ENCODE measurements around the gene TBRG4.
"Not testable (repeated sequence)": the region's sequence is repeated elsewhere in the genome, so short reads cannot be mapped to it uniquely, and the experiment has no call there.

The TBRG4 gene

DNA sequence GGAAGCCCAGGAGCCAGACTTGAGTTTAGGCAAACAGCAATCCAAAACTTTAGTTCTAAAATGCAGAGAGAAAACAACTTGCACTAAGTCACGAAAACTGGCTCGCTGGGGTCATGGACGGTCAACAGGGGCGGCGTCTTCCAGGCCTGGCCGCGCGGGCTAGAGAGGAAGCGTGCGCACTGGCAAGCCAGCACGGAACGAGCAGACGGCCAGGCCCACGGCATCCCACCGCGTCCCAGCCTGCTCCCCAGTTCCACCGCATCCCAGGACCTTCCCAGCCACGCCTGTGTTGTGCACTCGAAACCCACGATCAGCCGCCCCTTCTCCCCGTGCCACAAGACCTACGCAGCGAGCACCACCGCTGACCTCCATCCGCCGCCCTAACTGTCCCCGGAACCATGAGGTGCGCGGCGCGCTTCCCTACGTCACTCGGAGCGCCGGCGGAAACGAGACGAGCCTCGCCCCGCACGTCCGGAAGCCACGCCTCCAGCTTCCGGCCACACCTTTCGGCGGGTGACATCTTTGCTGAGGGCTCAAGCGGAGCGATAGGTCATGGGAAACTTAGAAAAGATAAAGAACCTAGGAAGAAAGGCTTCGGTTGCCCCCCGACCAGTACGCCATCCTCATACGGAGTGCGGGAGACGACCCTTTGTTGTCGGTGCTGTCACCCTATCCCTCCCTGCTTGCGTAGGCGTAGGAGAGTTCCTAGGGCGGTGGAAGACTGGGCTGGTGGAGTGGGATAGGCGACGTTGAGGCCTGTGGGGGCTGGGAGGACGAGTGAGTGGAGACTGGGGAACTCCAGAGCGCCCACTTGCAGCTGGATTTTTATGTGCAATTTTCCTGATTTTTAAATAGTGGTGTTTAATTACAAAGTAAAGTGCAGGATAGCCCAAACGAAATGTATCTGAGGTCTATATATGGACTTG lies at the start of gene TBRG4:
Gene TBRG4 (minus strand): TSS at position 400 of the 926 bp plus-strand sequence. CDS start 2,460 bp downstream, outside the sequence.
- DNase-seq (ENCODE audit: low spot score) = peak; percentile 96

DNA sequence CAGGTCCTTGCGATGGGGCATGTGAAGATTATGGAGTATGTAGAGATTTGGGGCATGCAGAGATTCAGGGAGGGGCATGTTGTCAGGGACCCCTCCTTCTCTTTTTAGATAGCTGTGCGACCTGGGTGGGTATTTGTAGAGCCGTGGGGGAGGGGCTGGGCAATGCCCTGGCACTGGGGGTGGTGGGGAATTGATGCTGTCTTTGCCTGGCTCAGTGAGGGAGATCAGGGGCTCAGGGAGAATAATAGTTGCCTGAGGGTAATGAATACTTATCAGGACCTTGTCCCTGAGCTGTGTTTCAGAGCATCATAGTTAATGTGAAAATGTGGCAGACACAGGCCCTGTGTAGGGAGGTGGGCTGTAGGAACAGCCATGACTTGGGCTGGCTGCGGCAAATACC lies 49.6 kb upstream of the TBRG4 start:
- no peak for DNase-seq (ENCODE audit: low spot score)

DNA sequence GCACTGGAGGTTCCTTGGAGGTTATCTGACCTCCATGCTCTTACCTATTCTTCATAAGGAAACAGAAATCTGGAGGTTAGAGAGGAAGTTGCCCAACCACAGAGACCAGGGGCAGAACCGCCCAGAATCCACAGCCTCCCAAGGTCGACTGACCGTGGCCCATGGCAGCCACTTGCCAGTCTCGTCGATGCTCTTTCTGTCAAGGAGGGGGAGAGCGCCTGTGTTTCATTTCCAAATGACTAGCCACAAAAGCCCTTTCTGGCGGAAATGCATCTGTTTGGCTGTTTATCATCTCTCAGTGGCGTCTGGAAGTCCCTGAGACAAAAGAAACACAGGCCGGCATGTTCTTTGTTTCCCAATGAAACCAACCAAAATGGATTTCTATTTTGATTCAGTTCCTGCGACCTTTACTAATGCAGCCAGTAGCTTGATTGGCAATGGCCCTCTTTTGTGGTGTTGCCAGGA lies 49.0 kb upstream of the TBRG4 start:
- DNase-seq (ENCODE audit: low spot score) = no peak

DNA sequence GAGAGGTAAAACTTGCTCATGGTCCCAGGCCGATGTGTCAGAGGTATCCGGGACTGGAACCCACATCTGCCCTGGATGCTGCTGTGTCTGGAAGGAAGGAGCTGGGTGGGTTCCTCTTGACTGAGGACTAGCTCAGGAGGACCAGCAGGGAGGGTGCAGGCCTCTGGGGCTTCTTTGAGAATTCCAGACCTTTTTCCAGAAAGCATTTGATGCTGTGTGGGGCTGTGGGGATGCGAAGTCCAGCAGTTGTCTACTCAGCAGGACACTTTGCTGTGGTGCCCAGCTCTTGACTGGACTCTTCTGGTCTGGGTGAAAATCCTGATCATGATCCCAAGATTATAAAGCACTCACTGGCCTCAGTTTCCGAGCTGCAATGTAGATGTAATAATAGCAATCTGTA lies 47.8 kb upstream of the TBRG4 start:
- DNase-seq (ENCODE audit: low spot score) = no peak

DNA sequence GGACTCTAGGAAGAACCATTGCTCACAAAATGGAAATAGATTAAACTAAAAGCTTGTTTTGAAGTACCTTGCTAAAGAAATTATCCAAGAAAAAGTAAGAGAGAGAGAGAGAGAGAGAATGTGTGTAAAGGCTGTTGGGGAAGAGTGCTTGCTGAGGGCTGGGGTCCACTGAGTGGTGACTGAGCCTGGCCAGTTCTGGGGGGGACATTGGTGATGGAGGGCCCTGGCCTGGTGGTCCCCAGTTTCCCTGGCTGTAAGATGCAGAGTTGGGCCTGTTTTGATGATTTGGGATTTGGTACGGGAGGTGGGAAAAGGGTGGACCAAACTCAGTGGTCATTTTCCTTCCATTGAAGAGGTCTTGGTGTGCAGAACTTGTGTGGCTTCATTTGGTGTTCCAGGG lies 47.0 kb upstream of the TBRG4 start:
- no peak for DNase-seq (ENCODE audit: low spot score)

DNA sequence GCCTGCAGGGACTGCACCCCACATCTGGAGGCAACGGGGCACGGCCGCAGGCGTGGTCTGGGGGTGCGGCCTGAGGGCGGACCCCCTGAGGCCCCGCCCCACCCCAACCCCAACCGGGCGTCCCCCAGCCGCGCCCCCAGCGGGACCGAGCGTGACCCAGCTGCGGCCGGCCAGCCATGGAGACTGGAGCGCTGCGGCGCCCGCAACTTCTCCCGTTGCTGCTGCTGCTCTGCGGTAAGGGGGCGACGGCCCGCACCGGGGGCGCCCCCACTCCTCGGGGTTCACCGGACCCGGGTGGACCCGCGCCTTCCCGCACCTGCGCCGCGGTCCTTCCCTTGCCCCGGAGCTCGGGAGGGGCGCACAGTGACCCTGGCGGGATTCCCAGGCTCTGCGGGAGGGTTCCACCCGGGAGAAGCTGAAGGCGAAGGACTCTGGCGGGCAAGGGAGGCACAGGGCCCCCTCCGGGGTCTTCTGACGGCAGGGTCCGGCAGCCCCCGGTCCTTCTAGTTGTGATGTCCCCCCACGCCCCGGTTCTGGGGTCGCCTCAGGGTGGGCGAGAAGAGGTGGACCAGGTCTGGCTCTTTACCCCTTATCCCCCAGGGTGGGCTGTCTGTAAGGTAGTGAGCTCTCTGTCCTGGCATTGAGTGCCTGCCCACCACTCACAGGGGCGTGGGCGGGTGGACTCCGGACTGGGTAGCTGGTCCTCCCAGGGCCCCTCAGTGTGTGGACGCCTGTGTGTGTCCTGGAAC lies 46.3 kb upstream of the TBRG4 start, which contains the start of gene RAMP3:
Gene RAMP3 (plus strand): TSS at position 139 of the 749 bp plus-strand sequence. CDS start 38 bp downstream, at position 177.
- DNase-seq (ENCODE audit: low spot score) = peak; percentile 75

DNA sequence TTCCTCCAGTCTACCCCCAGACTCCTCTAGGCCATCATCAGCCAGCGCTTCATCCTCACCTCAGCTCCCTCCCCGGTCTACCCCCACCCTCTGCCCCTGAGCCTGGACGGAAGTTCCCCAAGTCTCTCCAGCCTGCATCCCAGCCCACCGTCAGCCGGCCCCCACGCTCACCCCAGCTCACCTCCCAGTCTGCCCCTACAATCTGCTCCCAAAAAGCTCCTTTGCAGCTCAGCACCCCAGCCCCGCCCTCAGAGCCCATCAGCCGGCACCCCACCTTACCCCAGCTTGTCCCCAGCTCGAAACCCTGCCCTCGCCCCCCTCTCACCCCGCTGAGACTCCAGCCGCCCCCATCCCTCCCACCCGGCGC lies 45.8 kb upstream of the TBRG4 start:
- DNase-seq (ENCODE audit: low spot score) = no peak

DNA sequence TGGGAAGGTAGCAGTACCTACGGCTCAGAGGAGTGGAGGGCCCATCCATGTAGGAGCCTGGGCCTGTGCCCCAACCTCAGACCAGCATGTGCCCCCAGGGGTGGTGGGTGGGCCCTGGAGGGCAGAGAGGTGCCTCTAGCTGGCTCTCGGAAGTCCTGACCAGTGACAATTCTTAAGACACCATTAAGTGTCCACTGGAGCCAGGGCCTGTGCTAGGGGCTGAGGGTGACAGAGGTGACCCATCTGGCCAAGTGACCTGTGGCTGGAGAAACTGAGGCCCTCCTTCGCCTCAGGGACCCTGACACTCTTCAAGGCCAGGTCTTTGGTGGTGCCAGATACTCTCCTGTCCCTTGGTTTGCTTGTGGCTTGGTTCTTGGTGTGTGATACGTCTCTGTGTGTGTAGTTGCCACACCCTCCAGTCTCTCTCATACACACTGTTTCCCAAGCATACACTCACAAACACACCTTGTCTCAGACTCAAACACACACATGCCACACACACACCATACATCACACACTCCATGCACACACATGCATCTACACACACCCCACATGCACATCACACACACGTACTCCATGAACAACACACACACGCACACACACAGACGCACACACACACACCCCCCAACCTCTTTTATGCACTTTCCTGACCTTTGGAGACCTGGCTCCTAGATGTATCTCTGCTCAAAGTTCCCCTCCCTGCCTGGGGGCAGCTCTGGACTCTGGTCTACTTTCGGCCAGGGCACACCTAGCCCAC lies 45.2 kb upstream of the TBRG4 start:
- no peak for DNase-seq (ENCODE audit: low spot score)

DNA sequence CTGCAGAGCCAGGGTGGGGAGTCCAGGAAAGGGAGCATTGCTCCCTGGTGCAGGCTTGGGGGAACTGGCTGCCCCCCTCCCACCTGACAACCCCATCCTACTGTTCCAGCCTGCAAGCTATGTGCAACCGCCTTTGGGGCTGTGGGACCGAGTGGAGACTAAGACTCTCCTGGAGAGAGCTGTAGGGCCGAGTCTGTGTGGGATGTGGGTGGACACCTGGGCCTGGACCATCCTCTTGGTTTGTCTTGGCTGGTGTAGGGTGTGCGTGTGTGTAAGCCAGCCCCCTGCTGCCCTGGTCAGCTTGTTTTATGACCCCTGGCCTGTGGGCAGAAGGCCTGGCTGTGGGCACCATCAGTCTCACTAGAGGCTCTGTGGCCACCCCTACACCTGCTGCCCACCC lies 44.4 kb upstream of the TBRG4 start:
- DNase-seq (ENCODE audit: low spot score) = no peak

DNA sequence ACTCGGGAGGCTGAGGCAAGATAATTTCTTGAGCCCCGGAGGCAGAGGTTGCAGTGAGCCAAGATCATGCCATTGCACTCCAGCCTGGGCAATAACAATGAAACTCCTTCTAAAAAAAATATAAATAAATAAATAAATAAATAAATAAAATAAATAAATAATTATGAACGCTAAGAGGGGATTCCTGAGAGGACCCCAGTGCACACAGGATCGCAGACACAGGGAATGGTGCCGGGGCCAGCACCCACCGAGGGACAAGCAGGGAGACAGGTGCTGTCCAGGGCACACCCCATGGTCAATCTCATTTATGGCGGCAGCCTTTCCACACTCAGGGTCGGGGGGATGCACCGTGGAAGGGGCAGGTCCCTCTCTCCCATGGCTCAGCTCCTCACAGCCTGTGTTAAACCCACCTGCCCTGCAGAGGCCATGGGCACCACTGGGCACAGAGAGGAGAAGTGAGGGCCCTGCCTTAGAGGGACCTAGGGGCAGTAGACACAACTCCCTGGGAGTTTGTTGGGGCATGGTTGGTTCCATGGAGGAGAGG lies 43.9 kb upstream of the TBRG4 start:
- DNase-seq (ENCODE audit: low spot score) = no peak

DNA sequence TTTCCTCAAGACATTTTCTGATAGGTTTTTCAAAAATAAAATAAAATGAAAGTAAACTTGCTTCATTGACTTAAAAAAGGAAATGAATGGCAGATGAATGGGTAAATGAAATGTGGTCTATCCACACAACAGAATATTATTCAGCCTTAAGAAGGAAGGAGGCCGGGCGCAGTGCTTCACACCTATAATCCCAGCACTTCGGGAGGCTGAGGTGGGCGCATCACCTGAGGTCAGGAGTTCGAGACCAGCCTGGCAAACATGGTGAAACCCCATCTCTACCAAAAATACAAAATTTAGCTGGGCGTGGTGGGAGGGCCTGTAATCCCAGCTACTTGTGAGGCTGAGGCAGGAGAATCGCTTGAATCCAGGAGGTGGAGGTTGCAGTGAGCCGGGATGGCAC lies 42.4 kb upstream of the TBRG4 start:
- not testable (repeated sequence) for DNase-seq (ENCODE audit: low spot score)

DNA sequence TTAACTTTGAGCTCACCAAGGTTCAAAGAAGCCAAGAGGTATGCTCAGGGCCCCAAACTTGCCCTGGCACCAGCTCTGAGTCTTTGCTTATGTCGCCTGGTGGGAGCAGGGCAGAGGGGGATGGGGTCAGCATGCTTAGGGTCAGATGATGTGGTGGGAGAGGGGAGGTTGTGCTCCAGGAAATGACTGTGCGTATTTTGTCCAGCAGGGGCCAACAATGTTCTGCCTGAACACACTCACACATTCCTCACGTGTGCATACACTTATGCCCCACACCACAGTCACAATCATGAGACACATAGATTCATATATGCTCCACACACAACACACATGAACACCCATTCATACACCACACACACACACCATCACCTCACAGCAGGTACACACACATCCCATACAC lies 41.7 kb upstream of the TBRG4 start:
- DNase-seq (ENCODE audit: low spot score) = no peak

DNA sequence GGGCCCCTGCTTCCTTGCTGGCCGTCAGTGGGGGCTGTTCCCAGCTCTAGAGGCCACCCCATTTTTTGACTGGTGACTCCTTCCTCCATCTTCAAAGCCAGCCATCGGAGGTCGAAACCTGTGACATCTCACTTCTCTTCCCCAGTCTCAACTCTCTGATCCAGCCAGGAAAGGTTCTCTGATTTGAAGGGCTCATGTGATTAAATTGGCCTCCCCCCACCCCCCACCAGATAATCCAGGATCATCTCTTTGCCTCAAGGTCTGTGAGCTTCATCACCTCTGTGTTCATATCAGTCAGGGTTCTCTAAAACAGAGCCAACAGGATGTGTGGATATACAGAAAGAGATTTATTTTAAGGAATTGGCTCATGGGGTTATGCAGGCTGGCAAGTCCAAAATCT lies 40.5 kb upstream of the TBRG4 start:
- DNase-seq (ENCODE audit: low spot score) = no peak

DNA sequence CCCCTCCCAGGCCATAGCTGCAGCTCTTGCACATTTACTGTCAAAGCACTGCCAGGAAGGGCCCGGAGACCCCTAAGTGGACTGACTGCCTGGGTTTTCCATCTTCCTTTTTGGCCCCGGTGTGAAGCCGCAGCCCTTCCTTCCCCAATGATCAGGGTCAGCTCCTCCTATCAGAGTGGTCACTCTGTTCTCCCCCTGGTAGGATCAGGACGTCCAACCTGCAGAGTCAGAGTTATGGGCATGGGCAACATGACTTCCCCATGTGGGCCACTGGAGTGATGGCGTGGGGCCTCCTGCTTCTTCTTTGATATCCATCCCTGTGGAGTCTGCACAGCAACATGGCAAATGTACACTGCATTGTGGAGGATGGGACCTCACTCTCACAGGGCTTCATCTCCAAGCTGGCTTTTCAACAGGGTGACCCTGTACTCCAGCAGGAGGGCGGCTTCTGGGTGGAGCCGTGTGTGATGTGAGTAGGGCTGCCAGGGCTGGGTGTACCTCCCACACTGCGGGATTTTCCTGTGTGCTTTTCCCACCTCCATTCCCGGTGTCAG lies 39.7 kb upstream of the TBRG4 start:
- DNase-seq (ENCODE audit: low spot score) = no peak

DNA sequence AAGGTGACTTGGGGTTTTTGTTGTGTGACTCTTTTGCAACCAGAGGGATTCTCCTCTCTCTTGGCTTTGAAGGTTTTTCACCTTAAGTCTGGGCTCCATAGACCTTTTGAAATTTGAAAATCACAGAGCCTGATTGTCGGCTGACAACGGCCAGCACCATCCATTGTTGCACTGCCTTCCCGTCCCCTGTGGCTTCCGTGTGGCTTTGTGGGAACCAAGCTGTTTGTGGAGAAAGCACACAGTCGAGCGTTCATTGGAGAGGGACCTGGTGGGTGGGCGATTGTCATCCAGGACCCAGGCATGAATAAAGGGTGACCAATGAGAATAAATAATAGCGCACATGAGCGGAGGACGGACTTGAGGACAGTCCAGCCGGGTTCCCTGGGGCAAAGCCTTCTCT lies 38.7 kb upstream of the TBRG4 start:
- no peak for DNase-seq (ENCODE audit: low spot score)

DNA sequence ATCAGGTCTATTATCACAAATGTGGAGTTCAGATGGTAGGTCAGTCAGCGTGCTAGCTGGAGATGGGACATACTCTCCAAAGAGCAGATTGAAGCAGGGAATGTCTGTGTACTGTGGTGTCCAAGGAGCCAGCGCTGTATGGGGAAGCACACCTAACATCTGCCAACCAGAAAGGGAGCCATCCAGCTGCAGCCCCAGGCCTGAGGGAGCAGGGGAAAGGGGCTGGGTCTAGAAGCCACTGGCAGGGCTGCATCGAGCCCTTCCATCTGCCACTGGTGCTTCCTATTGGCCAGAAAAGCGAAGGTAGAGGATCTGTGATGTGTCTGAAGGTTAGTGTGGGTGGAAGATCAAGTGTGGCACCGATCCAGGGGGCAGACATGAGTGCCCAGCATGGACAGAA lies 38.1 kb upstream of the TBRG4 start:
- DNase-seq (ENCODE audit: low spot score) = no peak

DNA sequence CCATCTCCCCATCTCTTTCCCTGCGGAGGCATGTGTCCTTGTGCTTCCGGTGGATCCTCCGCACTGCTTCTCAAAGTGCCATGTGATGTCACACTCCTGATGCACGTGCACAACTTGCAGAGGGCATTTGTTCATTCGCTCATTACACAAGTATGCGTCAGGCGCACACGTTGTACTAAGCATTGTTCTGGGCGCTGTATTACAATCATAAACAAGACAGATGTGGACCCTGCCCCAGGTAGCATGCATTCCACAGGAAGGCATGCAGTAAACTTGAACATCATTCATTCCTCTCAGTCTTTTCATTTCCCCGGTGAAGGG lies 37.1 kb upstream of the TBRG4 start:
- no peak for DNase-seq (ENCODE audit: low spot score)

DNA sequence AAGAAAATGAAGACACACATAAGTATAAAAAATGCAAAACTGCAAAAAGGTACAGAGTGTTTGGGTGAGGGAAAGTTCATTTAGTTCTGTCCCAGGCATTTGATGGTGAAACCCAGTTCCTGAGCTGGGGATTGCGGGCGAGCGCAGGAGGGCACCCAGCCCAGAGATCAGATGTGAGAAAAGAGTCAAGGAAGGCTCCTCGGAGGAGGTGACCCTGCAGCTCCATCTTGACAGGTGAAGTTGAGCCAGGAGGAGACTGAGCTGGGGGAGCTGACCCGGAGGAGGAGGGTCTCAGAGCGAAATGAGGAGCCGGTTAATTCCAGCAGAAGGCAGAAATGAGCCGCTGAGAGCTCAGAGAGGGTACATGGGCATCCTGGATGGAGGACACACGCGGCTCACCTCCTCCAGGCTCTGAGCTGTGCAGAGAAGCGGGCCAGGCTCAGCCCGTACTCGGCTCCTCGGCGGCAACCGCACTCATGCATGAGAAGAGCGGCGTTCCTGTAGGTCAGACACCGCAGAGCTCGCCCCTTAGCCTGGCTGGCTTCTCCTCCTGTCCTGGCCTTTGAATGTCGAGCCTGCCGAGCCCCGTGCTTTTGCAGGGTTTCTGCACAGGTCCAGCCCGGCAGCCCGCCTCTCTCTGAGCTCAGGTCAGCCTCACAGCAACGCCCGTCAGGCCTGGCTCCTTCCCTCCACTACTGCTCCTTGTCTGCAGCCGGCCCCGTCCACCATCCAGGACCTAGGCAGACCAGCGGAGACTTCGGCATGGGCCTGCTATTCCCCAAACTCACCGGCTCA lies 36.6 kb upstream of the TBRG4 start:
- DNase-seq (ENCODE audit: low spot score) = no peak

DNA sequence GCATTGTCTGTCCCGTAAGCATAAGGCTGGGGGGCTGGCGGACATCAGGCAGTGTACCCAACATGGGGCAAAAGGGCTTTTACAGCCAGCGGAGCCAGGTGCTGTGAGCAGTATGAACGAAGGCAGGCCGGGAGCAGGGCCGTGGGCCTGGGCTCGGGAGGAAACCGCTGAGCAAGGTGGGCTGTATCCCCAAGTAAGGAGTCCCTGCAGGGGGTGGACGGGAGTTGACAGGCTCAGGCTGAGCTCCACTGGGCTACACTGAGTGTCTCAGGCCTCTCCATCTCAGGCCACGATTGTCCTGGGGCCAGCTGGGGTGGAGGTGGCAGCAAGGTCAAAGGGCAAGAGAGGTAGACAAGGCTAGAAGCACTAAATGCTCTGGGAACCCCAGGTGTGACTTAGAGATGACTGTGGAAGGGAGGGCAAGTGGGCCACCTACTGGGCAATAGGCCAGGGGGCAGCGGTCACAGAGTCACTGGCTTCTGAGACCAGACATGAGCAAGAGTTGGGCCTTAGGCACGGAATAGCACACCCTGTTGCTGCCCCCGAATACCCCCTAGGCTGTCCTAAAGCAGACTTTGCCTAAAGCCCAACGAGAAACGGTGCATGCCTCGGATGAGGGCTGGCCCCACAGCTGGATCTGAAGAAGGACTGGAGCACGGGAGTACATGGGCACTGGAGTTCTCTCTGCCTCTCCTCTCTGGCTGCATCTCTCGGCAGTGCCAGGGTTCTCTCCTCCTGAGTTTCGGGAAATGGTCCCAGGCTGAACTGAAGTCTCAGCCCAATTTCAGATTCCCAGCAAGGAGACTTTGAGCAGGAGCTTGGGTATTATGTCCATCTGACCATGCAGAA lies 35.3 kb upstream of the TBRG4 start:
- DNase-seq (ENCODE audit: low spot score) = no peak

DNA sequence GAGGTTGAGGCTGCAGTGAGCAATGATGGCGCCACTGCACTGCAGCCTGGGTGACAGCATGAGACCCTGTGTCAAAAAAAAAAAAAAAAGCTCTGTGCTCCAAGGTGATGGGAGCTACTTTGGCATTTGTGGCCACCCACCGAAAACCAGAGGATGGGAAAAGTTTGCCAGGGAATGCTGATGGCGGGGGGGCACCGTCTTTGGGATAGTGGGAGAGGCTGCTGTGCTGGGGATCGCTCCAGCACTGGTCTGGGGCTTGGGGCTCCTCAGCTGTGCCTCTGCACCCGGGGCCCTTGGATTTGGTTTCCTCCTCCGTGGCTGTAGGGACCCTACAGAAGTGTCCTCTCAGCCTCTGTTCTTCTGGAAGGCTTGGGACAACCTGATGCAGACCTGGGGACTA lies 34.4 kb upstream of the TBRG4 start:
- DNase-seq (ENCODE audit: low spot score) = no peak
